Measurements from ENCODE around the gene SGCA. TPM values are rescaled to one million over a fixed set of nuclear protein-coding genes. Genes with fewer than 3 reads are reported as not detected.

Gene SGCA
- total and polyA plus RNA-seq, 8 donors: 3.2 to 18.5 (median 5.6) TPM

DNA sequence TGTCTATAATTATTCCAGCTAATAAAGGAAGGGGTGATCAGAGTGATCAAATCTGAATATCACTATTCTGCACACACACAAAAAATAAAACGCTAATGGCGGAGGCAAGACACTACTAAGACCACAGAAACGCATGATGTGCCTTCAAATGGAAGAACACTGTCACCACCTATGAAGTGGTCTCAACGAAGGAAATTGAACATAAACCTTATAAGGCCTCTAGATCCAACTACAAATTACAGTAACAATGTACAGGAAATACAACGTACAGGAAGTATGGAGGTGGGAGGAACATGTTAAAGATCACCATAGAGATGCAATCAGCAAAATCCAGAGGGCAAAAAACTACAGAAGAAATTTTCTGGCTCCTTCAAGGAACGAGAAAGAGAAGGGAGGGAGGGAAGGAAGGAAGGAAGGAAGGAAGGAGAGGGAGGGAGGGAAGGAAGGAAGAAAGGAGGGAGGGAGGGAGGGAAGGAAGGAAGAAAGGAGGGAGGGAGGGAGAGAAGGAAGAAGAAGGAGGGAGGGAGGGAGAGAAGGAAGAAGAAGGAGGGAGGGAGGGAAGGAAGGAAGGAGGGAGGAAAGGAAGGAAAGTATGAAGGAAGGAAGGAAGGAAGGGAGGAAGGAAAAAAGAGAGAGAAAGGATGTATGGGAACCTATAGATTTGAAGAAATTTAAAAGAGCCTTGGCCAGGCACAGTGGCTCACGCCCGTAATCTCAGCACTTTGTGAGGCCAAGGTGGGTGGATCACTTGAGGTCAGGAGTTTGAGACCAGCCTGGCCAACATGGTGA is 3.1 kb upstream of the SGCA start:
- Histone ChIP-seq H3K36me3 (no peaks in the 10 kb centered on the region), H3K27me3 (peaks cover 0 to 9% of the 10 kb centered on the region in 2 donors), H3K27ac (no peak overlapping the region), H3K4me3 (no peak overlapping the region), H3K4me1 (peaks cover 0 to 17% of the 10 kb centered on the region in 2 donors), H3K9me3 (no peaks in the 10 kb centered on the region)
- TF ChIP-seq, protein P1, sequence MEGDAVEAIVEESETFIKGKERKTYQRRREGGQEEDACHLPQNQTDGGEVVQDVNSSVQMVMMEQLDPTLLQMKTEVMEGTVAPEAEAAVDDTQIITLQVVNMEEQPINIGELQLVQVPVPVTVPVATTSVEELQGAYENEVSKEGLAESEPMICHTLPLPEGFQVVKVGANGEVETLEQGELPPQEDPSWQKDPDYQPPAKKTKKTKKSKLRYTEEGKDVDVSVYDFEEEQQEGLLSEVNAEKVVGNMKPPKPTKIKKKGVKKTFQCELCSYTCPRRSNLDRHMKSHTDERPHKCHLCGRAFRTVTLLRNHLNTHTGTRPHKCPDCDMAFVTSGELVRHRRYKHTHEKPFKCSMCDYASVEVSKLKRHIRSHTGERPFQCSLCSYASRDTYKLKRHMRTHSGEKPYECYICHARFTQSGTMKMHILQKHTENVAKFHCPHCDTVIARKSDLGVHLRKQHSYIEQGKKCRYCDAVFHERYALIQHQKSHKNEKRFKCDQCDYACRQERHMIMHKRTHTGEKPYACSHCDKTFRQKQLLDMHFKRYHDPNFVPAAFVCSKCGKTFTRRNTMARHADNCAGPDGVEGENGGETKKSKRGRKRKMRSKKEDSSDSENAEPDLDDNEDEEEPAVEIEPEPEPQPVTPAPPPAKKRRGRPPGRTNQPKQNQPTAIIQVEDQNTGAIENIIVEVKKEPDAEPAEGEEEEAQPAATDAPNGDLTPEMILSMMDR (IDR thresholded peaks at IDR 0.05): no peak
- intact Hi-C loops (cut with DNase I): no loop called here
- ATAC-seq (no peak), DNase-seq (no peak)

DNA sequence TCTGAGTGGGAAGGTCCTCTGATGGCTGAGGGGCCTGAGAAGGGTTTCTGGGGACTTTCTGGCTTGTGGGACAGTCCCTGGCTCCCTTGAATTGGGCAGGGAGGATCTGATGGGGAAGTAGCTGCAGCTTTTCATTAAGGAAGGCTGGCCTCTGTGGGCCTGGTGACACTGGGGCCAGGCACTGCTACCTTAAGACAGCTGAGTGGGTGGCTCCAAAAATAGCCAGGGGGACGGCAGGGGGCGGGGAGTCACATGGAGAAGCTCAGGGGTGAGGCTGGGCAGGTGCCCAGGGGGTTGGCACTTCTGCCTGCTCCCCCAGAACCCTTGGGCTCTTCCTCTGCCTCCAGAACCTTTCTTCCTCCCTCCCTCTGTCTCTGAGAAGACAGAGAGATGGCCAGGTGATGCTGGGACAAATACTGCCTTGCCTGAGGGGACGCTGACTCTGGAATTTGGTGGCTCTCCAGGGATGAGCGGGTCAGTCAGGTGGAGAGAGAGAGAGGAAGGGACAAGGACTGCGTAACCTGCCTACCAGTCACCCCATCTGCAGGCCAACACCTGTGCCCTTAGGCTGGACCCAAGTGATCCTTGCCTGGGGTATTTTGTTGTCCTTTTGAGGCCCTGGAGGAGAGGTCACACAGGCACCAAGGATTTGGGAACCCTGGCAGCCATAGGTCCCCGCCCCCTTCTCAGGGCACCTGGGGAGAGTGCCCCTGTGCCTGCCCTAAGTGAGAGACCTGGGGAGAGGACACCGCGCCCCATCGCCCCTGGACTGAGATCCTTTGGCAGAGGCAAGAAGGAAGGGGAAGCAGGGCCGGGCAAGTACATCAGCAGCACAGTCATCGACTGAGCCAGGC is 1.7 kb upstream of the SGCA start:
- Histone ChIP-seq H3K4me1 (peaks cover 0 to 17% of the 10 kb centered on the region in 2 donors), H3K4me3 (no peak overlapping the region), H3K27ac (no peak overlapping the region), H3K9me3 (no peaks in the 10 kb centered on the region), H3K36me3 (no peaks in the 10 kb centered on the region), H3K27me3 (peaks cover 0 to 14% of the 10 kb centered on the region in 2 donors)
- peak in 1 of 4 donors; percentile 47 for DNase-seq
- intact Hi-C loops (cut with DNase I): no loop called here
- TF ChIP-seq, protein P1 (IDR thresholded peaks at IDR 0.05): no peak
- no peak for ATAC-seq

DNA sequence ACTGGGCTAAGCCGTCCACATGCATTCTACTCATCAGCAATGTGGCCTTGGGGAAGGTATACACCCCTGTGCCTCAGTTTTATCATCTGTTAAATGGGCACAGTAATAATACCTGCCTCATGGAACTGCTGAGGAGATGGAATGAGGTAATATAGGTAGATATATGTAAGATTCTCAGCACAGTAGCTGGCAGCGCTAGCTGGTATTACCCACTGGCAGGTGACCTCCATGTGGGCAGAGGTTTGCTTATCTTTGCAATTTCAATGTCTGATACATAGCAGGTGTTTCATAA is 1.2 kb upstream of the SGCA start:
- H3K27me3 ChIP-seq: peaks cover 0 to 14% of the 10 kb centered on the region in 2 donors
- H3K27ac ChIP-seq: no peak overlapping the region
- no peak overlapping the region for H3K4me3 ChIP-seq
- ATAC-seq (no peak), DNase-seq (no peak)
- intact Hi-C loops (cut with DNase I): no loop called here
- TF ChIP-seq, protein P1 (IDR thresholded peaks at IDR 0.05): no peak
- H3K36me3 ChIP-seq: no peaks in the 10 kb centered on the region
- H3K9me3 ChIP-seq: no peaks in the 10 kb centered on the region
- H3K4me1 ChIP-seq: peaks cover 0 to 17% of the 10 kb centered on the region in 2 donors

DNA sequence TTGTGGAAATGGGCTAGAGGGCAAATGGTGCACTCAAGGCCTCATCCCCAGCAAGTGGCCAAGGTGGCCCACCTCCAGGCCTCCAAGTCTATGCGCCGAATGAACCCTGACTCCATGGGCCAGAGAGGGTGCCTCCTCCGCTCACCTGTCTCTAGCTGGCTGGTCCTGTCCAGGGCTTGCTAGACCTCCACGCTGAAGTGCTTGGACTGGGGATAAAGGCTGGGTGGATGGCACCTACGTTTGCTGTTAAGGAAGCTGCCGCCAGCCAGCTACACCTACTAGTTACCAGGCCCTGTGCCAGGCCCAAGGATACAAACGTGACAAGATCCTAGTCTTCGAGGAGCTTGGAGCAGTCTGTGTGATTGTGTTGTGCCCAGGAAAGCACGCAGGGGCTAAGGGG is 739 bp upstream of the SGCA start:
- DNase-seq: peak in 1 of 4 donors; percentile 27
- ATAC-seq: no peak
- intact Hi-C loops (cut with DNase I): no loop called here
- Histone ChIP-seq H3K9me3 (no peaks in the 10 kb centered on the region), H3K36me3 (no peaks in the 10 kb centered on the region), H3K27ac (no peak overlapping the region), H3K4me3 (no peak overlapping the region), H3K4me1 (peaks cover 0 to 17% of the 10 kb centered on the region in 2 donors), H3K27me3 (peaks cover 0 to 14% of the 10 kb centered on the region in 2 donors)
- TF ChIP-seq, protein P1 (IDR thresholded peaks at IDR 0.05): no peak

DNA sequence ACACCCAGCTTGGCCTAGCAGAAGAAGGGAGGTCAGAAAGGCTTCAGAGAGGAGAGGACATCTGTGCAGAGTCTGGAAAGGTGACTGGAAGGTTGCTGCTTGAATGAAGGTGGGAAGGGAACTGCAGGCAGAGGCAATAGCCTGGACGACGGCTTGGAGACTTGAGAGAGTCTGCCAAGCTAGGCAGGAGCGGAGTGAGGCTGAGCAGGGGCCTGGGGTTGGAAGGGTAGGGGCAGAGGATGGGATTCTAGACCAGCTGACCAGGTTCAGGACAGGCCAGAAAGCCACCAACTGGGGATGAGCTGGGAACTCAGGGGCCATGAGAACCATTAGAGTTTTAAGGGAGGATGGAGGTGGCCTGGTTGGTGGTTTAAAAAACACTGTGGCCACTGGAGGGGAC is 339 bp upstream of the SGCA start:
- peaks cover 0 to 17% of the 10 kb centered on the region in 2 donors for H3K4me1 ChIP-seq
- TF ChIP-seq, protein P1 (IDR thresholded peaks at IDR 0.05): no peak
- no peaks in the 10 kb centered on the region for H3K36me3 ChIP-seq
- no peak overlapping the region for H3K4me3 ChIP-seq
- no peak overlapping the region for H3K27ac ChIP-seq
- peaks cover 0 to 13% of the 10 kb centered on the region in 2 donors for H3K27me3 ChIP-seq
- DNase-seq: peak in 1 of 4 donors; percentile 55
- no peak for ATAC-seq
- intact Hi-C loops (cut with DNase I): no loop called here
- H3K9me3 ChIP-seq: no peaks in the 10 kb centered on the region

Measured in left lung (tissue), 10 donors.